Measurements from ENCODE around the gene XRN1.
"Not testable (repeated sequence)": the region's sequence is repeated elsewhere in the genome, so short reads cannot be mapped to it uniquely, and the experiment has no call there.

Gene XRN1

DNA sequence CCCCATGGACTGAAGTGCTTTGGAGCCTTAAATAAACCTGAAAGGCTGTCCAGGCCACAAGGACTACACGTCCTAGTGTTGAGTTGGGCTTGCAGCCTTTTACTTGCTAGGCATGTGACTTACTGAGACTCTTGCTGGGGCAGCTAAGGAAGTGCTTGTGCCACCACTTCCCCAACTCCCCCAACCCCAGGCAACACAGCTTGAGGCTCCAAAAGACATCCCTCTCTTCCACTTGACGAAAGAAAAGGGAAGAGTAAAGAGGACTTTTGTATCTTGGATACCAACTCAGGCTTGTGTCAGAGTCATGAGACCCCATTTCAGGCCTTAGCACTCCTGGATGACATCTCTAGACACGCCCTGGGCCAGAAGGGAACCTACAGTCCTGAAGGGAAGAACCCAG is 109.8 kb downstream of the XRN1 start:
- DNase-seq (ENCODE audit: low read depth, low spot score): no peak

GRCh38 chr3:142332390-142332789 is 115.4 kb downstream of the XRN1 start:
- DNase-seq (ENCODE audit: low read depth, low spot score): no peak

GRCh38 chr3:142324275-142324953 is 123.4 kb downstream of the XRN1 start:
- not testable (repeated sequence) for DNase-seq (ENCODE audit: low read depth, low spot score)

- DNase-seq (ENCODE audit: low read depth, low spot score): no peak
Observed at GRCh38 chr3:142319912-142320311, 127.9 kb downstream of the XRN1 start.

DNA sequence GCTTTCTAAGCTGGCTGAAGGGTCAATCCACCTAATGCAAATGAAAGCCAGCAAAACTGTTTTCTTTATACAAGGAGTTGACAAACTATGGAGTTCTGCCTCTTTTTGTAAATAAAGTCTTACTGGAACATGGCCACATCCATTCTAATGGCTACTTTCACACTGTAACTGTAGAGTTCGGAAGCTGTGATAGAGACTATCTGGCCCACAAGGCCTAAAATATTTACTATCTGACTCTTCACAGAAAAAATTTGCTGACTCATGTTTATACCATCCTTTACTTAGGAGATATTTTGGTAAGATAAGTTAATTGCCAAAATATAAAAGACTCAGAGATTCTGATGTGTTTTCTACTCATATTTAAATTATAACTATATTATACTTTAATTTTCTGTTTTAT is 128.7 kb downstream of the XRN1 start:
- DNase-seq (ENCODE audit: low read depth, low spot score): no peak

GRCh38 chr3:142318331-142318730 is 129.5 kb downstream of the XRN1 start:
- no peak for DNase-seq (ENCODE audit: low read depth, low spot score)

DNA sequence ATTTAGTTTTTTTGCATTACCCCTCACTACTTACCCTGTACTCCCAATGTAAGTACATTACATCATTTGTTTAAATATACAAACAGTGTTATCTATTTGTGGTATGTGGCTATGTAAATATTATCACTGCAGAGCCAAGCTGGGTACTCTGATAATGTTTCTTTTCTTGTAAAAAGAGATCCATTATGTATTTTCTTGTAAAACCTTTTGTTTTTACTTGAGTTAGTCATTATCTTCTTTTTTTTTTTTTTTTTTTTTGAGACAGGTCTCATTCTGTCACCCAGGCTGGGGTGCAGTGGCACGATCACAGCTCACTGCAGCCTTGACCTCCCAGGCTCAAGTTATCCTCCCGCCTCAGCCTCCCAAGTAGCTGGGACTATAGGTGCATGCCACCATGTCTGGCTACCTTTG is 131.9 kb downstream of the XRN1 start:
- DNase-seq (ENCODE audit: low read depth, low spot score): not testable (repeated sequence)

DNA sequence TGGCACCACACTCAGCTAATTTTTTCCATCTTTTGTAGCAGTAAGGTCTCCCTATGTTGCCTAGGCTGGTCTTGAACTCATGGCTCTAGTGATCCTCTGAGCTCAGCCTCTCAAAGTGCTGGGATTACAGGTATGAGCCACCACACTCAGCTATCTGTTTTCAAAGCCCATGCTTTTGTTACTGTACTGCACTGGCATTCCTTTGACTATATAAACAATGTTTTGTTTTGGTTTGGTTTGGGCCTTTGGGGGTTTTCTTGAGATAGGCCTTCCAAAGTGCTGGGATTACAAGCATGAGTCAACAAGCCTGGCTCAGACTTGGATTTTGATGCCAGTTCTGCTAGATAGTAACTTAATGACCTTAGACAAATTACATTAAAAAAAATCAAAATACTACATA is 132.8 kb downstream of the XRN1 start:
- DNase-seq (ENCODE audit: low read depth, low spot score): peak; percentile 21

DNA sequence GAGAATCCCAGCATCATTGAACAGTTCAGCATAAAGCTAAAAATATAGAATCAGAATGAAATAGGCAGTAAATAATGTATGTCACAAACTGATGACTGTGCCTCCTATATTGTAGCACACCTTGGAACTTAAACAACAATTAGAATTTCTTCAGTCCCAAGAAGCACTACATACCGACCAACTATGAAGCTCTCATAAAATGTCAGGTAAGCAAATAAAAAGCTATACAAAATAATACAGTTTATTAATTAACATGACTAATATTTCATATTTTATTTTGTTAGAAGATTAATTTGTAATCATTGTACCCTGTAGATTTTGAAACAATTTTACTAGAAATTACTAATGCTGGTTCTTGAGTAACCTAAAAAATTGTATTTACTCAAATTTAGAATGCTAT is 137.4 kb downstream of the XRN1 start:
- no peak for DNase-seq (ENCODE audit: low read depth, low spot score)

- DNase-seq (ENCODE audit: low read depth, low spot score): not testable (repeated sequence)
Observed at GRCh38 chr3:142302847-142303246, 145.0 kb downstream of the XRN1 start.

DNA sequence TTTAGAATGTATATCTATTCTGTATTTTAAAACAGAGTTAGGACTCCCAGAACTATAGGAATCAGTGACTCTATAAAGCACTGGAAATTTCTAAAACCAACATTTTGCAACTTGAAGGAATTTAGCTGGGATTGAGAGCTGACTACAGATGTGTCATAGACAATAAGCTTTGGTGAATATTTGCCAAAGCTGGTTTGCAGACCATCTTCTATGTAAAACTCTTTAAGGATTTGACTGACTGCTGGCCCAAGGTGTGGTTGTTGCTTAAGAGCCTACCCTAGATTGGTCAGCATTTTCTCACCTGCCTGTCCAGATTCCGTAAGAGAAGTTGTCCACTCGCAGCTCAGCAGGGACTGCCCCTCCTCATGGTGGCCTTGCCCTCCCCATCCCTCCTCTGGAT is 149.2 kb downstream of the XRN1 start:
- DNase-seq (ENCODE audit: low read depth, low spot score): no peak

- no peak for DNase-seq (ENCODE audit: low read depth, low spot score)
Observed at GRCh38 chr3:142296507-142296906, 151.3 kb downstream of the XRN1 start.

DNA sequence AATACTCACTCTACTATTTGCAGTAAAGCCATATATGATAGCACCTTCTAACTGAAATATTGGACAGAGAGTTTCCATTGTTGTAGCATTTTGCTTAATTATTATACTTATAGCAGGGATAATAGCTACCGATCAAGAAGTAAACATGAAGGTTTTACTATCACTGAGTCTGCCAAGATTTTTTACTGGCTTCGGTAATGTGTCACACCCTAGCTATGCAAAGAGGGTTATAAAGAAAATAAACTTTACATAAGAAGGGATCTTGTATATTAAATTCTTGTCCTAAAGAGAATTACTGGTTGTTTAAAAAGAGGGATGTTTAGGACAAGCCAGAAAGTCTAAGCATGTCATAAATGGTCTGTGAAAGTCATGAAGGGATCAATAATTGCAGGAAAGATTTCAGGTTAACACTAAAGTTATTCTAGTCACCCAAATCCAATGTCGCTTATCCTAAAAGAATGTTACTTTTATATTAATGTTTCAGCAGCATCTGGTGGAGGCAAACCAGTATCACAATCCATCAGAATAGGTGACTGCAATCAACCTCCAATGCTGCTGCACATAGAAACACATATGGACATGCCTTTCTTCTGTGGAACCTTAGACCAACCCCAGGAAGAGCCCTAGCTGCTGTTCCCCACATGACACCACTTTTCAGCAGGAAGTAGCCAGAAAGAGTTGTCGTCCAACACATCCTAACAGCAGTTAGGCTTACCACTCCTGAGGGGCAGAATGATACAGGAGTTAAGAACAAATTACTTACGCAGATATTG is 159.8 kb downstream of the XRN1 start:
- DNase-seq (ENCODE audit: low read depth, low spot score): no peak

- DNase-seq (ENCODE audit: low read depth, low spot score): no peak
Observed at GRCh38 chr3:142285083-142285517, 162.7 kb downstream of the XRN1 start.

- DNase-seq (ENCODE audit: low read depth, low spot score): no peak
Observed at GRCh38 chr3:142282503-142282902, 165.3 kb downstream of the XRN1 start.

DNA sequence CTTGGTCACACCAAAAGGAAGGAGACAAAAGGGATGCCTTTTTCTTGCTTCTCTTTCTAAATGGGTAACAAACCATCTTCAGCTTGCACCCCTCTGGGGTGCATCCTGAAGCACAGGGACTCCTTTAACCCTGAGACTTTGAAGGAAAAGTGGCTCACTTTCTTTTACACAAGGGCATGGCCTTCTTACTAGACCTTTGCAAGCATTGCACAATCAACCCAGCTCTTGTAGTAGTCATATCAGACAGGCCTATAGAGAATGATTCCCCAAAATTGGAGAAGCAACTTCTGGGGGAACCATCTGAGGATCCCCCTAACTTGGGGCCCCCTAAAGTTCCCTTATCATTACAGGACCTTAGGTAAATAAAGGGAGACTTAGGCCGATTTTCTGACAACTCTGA is 166.4 kb downstream of the XRN1 start:
- no peak for DNase-seq (ENCODE audit: low read depth, low spot score)

DNA sequence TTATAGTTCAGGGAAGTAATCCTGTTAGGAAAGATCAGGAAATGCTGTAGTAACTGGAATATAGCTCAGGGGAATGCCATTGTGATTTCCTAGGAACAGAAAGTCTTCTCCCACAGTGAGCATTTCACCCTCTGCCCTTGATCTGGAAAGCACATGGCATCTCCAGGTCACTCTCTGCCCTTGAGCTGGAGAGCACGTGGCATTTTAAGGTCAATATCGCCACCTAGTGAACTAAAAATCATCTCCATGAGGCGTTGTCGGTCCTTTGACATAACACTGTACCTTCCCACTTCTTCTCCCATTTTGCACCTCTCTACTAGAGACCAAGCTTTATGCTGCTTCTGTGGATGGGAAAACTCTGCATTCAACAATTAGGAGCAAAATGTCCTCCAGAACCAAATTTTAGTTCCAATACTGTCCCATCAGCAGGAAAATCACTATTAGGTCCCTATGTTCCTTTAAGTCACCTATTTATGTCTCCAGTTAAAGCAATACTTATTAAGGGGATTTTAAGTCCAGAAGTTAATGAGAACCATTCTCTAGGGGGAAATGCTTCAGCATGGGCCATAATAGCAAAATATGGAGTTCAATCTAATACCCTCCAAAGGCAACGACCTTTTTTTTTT is 167.8 kb downstream of the XRN1 start:
- peak; percentile 59 for DNase-seq (ENCODE audit: low read depth, low spot score)

DNA sequence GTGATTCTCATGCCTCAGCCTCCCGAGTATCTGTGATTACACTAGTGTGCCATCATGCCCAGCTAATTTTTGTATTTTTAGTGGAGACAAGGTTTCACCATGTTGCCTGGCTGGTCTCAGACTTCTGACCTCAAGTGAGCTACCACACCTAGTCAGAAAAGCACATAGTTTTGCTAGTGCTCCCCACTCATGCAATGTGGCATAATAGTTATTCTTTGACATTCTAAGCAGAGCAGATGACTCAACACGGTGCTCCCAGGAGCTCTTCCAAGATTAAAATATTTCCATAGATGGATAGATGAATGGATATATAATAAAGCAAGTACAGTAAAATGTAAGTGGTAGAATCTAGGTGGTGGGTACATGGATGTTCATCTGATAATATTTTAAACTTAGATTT is 169.4 kb downstream of the XRN1 start:
- DNase-seq (ENCODE audit: low read depth, low spot score): no peak

DNA sequence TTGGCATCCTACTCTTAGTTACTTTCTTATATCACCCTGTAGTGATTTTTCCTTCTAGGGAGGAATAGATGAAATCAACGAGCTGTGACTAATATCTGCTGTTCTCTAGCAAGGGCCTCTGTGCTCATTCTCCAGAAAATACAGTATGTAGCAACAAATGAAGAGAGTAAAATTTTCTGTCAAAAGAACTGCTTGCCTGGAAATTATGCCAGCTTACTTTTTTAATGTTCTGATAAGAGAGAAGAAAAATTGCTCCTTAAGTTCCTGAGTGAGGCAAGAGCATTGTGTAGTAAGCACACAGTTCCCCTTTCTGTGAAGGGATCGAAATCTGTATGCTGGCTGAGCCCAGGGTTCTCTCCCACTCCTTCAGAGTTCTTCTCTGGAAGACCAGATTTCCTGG is 171.1 kb downstream of the XRN1 start:
- DNase-seq (ENCODE audit: low read depth, low spot score): no peak

DNA sequence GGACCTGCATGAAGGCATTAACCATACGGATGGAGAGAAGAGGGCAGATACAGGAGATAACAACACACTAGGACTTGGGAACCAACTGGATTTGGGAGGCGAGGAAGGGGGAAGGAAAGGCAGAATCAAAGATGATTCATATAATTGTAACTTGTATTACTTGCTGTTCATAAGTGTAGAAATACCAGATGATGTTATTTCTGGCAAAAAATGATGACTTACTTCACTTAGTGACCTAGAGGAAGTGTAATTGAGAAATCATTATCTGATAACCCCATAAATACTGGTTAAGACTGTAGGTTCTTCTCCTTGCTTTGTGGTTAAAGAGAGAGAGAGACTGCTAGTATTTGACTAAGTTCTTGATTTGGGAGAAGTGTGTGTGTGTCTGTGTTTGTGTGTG is 172.0 kb downstream of the XRN1 start:
- DNase-seq (ENCODE audit: low read depth, low spot score): no peak

- DNase-seq (ENCODE audit: low read depth, low spot score): no peak
Observed at GRCh38 chr3:142274908-142275307, 172.9 kb downstream of the XRN1 start.

- DNase-seq (ENCODE audit: low read depth, low spot score): no peak
Observed at GRCh38 chr3:142273501-142273900, 174.3 kb downstream of the XRN1 start.

Data from smooth muscle cell of the brain vasculature (primary cell).